Mesendoderm (in vitro differentiated cells): ENCODE data around the gene SAT2. TPM values are rescaled to one million over a fixed set of nuclear protein-coding genes. Genes with fewer than 3 reads are reported as not detected.

ENCODE experiments used
- DNase-seq: peaks from one replicate; pipeline ENCODE4 v3.0.0; 2013
- H2AK5ac ChIP-seq: 2 replicates; pipeline ENCODE4 v1.6.1; 2013; ENCODE audit warnings: low read length, inconsistent platforms
- H2BK120ac ChIP-seq: 2 replicates; pipeline ENCODE4 v1.6.1; 2013; ENCODE audit warnings: low read depth, mild to moderate bottlenecking, low read length, moderate library complexity, mixed read lengths
- H2BK15ac ChIP-seq: replicated peaks from 2 replicates; pipeline ENCODE4 v1.6.1; 2013; ENCODE audit warnings: low read depth, mild to moderate bottlenecking, moderate library complexity
- H2BK5ac ChIP-seq: 2 replicates; pipeline ENCODE4 v1.6.1; 2013; ENCODE audit warnings: low read length, inconsistent platforms
- H3K18ac ChIP-seq: 2 replicates; pipeline ENCODE4 v1.6.1; 2013; ENCODE audit warnings: mild to moderate bottlenecking, low read length, mixed read lengths
- H3K23ac ChIP-seq: one replicate; pipeline ENCODE4 v1.6.1; 2013; ENCODE audit warnings: low read length
- H3K27ac ChIP-seq: 2 replicates; pipeline ENCODE4 v1.5.1; 2013; ENCODE audit warnings: low read depth, mild to moderate bottlenecking, inconsistent platforms, low read length, moderate library complexity
- H3K27me3 ChIP-seq: 2 replicates; pipeline ENCODE4 v1.6.1; 2013; ENCODE audit warnings: low read length, control low read depth, mild to moderate bottlenecking, inconsistent platforms; ENCODE audit not compliant: insufficient read depth, poor library complexity
- H3K36me3 ChIP-seq: 2 replicates; pipeline ENCODE4 v1.6.1; 2013; ENCODE audit warnings: low read length, inconsistent platforms; ENCODE audit not compliant: control insufficient read depth, insufficient read depth
- H3K4ac ChIP-seq: one replicate; pipeline ENCODE4 v1.6.1; 2013; ENCODE audit warnings: low read depth, mild to moderate bottlenecking, low read length, moderate library complexity
- H3K4me1 ChIP-seq: 2 replicates; pipeline ENCODE4 v1.6.1; 2013; ENCODE audit warnings: low read depth, low read length, inconsistent platforms; ENCODE audit not compliant: control insufficient read depth
- H3K4me2 ChIP-seq: 2 replicates; pipeline ENCODE4 v1.6.1; 2013; ENCODE audit warnings: low read length
- H3K4me3 ChIP-seq: 2 replicates; pipeline ENCODE4 v1.5.1; 2013; ENCODE audit warnings: mild to moderate bottlenecking, low read length
- H3K56ac ChIP-seq: one replicate; pipeline ENCODE4 v1.6.1; 2013; ENCODE audit warnings: low read length
- H3K79me1 ChIP-seq: 2 replicates; pipeline ENCODE4 v1.6.1; 2013; ENCODE audit warnings: low read length, inconsistent platforms
- H3K79me2 ChIP-seq: 2 replicates; pipeline ENCODE4 v1.6.1; 2013; ENCODE audit warnings: mild to moderate bottlenecking, low read length; ENCODE audit not compliant: control insufficient read depth, insufficient read depth
- H3K9ac ChIP-seq: 2 replicates; pipeline ENCODE4 v1.6.1; 2013; ENCODE audit warnings: low read length, inconsistent platforms
- H4K5ac ChIP-seq: one replicate; pipeline ENCODE4 v1.6.1; 2013; ENCODE audit warnings: low read length
- H4K8ac ChIP-seq: one replicate; pipeline ENCODE4 v1.6.1; 2013; ENCODE audit warnings: low read depth, mild to moderate bottlenecking, control low read depth, low read length, moderate library complexity
- WGBS: extraction: QIAGEN DNeasy Blood & Tissue Kit; methylation state at CpG from one replicate; pipeline ENCODE4 v1.1.7; 2013; ENCODE audit warnings: low lambda C conversion rate, missing lambda C conversion rate; ENCODE audit not compliant: insufficient coverage; ENCODE audit errors: extremely low coverage; 5-methylcytosine and 5-hydroxymethylcytosine counted together
- small RNA-seq: library from polyadenylated mRNA; stranded (forward); fragments of <200 nt; extraction: miRNeasy Mini kit (QIAGEN cat#:217004); gene quantifications from one replicate; pipeline ENCODE3, GENCODE V24; 2013; ENCODE audit not compliant: insufficient read depth

Gene SAT2

DNA sequence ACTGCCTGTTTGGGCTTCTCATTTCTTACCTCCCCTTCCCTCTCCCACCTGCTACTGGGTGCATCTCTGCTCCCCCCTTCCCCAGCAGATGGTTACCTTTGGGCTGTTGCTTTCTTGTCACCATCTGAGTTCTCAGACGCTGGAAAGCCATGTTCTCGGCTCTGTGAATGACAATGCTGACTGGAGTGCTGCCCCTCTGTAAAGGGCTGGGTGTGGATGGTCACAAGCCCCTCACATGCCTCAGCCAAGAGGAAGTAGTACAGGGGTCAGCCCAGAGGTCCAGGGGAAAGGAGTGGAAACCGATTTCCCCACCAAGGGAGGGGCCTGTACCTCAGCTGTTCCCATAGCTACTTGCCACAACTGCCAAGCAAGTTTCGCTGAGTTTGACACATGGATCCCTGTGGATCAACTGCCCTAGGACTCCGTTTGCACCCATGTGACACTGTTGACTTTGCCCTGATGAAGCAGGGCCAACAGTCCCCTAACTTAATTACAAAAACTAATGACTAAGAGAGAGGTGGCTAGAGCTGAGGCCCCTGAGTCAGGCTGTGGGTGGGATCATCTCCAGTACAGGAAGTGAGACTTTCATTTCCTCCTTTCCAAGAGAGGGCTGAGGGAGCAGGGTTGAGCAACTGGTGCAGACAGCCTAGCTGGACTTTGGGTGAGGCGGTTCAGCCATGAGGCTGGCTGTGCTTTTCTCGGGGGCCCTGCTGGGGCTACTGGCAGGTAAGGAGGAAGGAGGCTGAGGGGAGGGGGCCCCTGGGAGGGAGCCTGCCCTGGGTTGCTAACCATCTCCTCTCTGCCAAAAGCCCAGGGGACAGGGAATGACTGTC, 48.4 kb downstream of the SAT2 start, which contains the start of gene CD68:
Gene CD68, plus strand, starts transcription at position 638 of the 833 bp plus-strand sequence. Its CDS starts 40 bp downstream, at position 678.
- peak within 1 kb of the TSS; percentile 46 for H3K56ac ChIP-seq
- H2BK15ac ChIP-seq = no peak within 1 kb of the TSS
- no peak within 1 kb of the TSS for H3K18ac ChIP-seq
- WGBS = no CpG with 5 or more reads among the region's 7 CpGs
- no peak within 1 kb of the TSS for H4K8ac ChIP-seq
- H3K4ac ChIP-seq = no peak within 1 kb of the TSS
- peaks cover 24% of the 10 kb centered on the region for H3K79me2 ChIP-seq
- H2BK120ac ChIP-seq = no peak within 1 kb of the TSS
- no peak within 1 kb of the TSS for H3K27ac ChIP-seq
- no peak within 1 kb of the TSS for H3K4me3 ChIP-seq
- no peak within 1 kb of the TSS for H4K5ac ChIP-seq
- H3K23ac ChIP-seq = no peak within 1 kb of the TSS
- peak; percentile 93 for DNase-seq
- H2BK5ac ChIP-seq = no peak within 1 kb of the TSS
- H3K79me1 ChIP-seq = peaks cover 18% of the 10 kb centered on the region
- no peak within 1 kb of the TSS for H2AK5ac ChIP-seq
- H3K4me1 ChIP-seq = peaks cover 7% of the 10 kb centered on the region
- H3K9ac ChIP-seq = no peak within 1 kb of the TSS
- no peak within 1 kb of the TSS for H3K4me2 ChIP-seq
- H3K27me3 ChIP-seq = no peaks in the 10 kb centered on the region
- peaks cover 34% of the 10 kb centered on the region for H3K36me3 ChIP-seq

DNA sequence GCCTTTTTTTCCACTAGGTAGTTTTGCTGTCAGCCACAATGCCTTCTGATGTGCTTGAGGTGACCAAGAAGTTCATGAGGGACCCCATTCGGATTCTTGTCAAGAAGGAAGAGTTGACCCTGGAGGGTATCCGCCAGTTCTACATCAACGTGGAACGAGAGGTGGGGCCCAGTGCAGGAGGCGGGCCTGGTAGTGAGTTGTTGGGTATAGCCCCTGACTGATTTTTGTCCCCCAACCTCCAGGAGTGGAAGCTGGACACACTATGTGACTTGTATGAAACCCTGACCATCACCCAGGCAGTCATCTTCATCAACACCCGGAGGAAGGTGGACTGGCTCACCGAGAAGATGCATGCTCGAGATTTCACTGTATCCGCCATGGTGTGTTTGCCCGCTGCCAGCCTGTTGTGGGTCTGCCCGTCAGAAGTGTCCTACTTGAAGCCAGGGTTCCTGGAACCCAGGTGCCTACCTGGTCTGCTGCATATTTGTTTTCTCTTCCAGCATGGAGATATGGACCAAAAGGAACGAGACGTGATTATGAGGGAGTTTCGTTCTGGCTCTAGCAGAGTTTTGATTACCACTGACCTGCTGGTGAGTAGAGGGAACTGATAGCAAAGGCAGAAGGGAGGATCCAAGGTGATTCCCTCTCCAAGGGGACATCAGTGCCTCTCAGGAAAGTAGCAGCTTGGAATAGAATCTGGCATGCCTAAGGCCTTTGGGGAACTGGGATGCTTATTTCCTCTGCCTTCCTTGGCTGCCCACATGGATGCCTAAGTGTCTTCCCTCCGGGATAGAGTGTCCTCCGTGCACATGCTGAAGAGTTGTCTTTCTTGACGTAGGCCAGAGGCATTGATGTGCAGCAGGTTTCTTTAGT, 50.1 kb downstream of the SAT2 start:
- Histone ChIP-seq H3K18ac (no peak overlapping the region), H3K27me3 (no peaks in the 10 kb centered on the region), H3K23ac (no peak overlapping the region), H3K4me1 (peaks cover 2% of the 10 kb centered on the region), H2BK15ac (no peak overlapping the region), H2AK5ac (no peak overlapping the region), H3K79me2 (peaks cover 35% of the 10 kb centered on the region), H3K56ac (no peak overlapping the region), H3K27ac (no peak overlapping the region), H3K4me2 (no peak overlapping the region), H4K5ac (no peak overlapping the region), H2BK120ac (no peak overlapping the region), H3K9ac (no peak overlapping the region), H3K79me1 (peaks cover 15% of the 10 kb centered on the region), H2BK5ac (no peak overlapping the region), H3K4me3 (no peak overlapping the region), H3K4ac (no peak overlapping the region), H3K36me3 (peaks cover 37% of the 10 kb centered on the region), H4K8ac (no peak overlapping the region)
- WGBS = no CpG with 5 or more reads among the region's 17 CpGs
- no peak for DNase-seq

DNA sequence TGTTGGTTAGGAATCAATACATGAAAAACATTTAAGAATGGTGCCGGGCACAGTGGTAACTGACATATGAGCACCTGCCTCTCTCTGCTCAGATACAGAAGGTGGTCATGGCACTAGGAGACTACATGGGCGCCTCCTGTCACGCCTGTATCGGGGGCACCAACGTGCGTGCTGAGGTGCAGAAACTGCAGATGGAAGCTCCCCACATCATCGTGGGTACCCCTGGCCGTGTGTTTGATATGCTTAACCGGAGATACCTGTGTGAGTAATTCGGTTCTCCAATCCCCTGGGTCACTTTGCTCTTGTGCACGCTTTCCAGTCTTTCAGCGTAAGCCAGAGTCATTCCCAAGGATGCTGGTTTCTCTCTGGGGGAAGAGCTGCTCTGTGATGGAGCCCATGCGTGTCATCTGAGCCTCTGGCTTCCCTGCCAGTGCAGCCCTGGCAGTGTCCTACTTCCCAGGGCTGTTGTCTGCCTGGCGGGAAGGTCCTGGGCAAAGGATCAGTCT, 51.1 kb downstream of the SAT2 start:
- Histone ChIP-seq H3K4me1 (peaks cover 2% of the 10 kb centered on the region), H3K56ac (no peak overlapping the region), H3K79me1 (peaks cover 15% of the 10 kb centered on the region), H3K9ac (no peak overlapping the region), H3K23ac (no peak overlapping the region), H3K27ac (no peak overlapping the region), H2BK15ac (no peak overlapping the region), H3K36me3 (peaks cover 37% of the 10 kb centered on the region), H3K4me2 (no peak overlapping the region), H3K27me3 (no peaks in the 10 kb centered on the region), H3K79me2 (peaks cover 35% of the 10 kb centered on the region), H2BK120ac (no peak overlapping the region), H3K18ac (no peak overlapping the region), H4K5ac (no peak overlapping the region), H2AK5ac (no peak overlapping the region), H3K4me3 (no peak overlapping the region), H4K8ac (no peak overlapping the region), H2BK5ac (no peak overlapping the region), H3K4ac (no peak overlapping the region)
- DNase-seq = no peak
- no CpG with 5 or more reads among the region's 14 CpGs for WGBS

Small RNAs within 50 kb of the gene (small RNA-seq; reads per million reads assigned to genes)
- not detected for gene CD68
- not detected for gene SNORD10
